GM10266 (cell line): ENCODE data around the gene DOCK11.

Experiments
- DNase-seq: peaks from one replicate; pipeline ENCODE4 v3.0.0; 2012; ENCODE audit errors: extremely low spot score
- TF ChIP-seq, protein P1 (sequence below): IDR thresholded peaks from 2 replicates; pipeline ENCODE4 v1.5.1; 2012; ENCODE audit warnings: mild to moderate bottlenecking, low read depth; ENCODE audit not compliant: control insufficient read depth, insufficient read depth; ENCODE audit errors: missing control alignments

DOCK11 gene

DNA sequence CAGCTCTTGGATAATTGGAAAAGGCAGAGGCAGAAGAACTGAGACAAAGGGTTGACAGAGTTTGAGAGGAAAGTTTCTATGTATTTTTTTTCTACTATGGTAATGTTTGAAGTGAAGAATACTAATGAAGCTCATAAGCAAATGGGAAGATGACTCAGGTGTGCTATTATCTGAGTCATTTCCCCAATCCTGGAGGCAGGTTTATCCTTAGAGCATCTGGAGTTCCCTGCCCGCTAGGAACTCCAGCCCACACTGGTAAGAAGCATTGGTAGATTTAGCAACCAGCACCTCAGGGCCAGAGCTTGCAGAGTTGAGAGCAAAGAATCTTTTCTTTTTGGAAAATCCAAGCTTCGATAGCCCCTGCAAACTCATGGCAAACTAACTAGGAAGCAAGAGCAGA lies 55.2 kb downstream of the DOCK11 start:
- no peak for DNase-seq
- TF ChIP-seq, protein P1, sequence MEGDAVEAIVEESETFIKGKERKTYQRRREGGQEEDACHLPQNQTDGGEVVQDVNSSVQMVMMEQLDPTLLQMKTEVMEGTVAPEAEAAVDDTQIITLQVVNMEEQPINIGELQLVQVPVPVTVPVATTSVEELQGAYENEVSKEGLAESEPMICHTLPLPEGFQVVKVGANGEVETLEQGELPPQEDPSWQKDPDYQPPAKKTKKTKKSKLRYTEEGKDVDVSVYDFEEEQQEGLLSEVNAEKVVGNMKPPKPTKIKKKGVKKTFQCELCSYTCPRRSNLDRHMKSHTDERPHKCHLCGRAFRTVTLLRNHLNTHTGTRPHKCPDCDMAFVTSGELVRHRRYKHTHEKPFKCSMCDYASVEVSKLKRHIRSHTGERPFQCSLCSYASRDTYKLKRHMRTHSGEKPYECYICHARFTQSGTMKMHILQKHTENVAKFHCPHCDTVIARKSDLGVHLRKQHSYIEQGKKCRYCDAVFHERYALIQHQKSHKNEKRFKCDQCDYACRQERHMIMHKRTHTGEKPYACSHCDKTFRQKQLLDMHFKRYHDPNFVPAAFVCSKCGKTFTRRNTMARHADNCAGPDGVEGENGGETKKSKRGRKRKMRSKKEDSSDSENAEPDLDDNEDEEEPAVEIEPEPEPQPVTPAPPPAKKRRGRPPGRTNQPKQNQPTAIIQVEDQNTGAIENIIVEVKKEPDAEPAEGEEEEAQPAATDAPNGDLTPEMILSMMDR: no peak

GRCh38 chrX:118551426-118551825 lies 55.8 kb downstream of the DOCK11 start:
- TF ChIP-seq, protein P1: no peak
- DNase-seq: no peak

GRCh38 chrX:118552121-118552900 lies 56.7 kb downstream of the DOCK11 start:
- no peak for DNase-seq
- TF ChIP-seq, protein P1: no peak

DNA sequence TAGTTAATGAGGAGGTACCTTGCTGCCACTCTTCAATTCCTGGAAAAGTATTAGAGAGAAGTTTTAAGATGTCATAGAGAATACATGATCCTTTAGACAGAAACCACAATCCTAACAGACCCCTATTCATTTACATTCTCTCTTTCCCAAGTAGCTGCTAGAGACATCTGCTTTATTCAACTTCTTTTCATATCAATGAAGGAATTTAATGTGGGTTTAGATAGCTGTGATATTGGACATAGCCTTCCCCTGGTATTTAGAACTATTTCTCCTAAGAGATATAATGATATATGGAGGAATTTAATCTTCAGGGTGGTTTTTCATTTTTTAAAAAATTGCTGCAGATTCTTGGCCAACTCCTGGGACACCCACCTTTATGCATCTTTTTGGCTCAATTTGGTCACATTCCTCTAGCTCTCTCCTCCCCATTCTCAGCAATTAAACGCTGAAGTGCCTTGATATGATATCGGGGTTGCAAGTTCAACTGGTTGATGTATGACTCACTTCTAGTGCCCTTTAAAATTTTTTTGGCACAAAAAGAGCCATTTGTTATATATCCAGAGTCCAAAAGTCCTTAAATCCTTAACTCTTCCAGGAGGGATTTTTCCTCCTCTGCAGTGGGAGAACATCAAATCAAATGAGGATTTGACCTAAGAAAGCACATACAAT lies 57.6 kb downstream of the DOCK11 start:
- TF ChIP-seq, protein P1: no peak
- DNase-seq: no peak

DNA sequence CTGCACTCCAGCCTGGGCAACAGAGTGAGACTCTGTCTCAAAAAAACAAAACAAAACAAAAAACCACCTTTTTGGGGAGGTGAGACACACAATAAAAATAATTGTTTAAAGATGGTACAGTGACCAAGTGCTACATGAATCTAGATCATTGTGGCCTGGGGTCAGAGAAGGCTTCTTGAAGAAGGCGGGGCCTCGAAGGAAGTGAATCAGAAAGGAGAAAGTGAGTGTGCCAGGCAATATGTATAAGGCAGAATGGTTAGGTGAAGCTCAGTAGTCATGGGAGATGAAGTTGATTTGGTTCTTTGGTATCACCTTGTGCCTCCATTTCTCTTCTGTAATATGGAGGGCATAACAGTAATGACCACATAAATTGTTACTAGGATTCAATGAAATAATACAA lies 58.9 kb downstream of the DOCK11 start:
- TF ChIP-seq, protein P1: no peak
- no peak for DNase-seq

- TF ChIP-seq, protein P1: no peak
- DNase-seq: no peak
Observed at GRCh38 chrX:118558926-118559325, 63.3 kb downstream of the DOCK11 start.

- DNase-seq: no peak
Observed at GRCh38 chrX:118560489-118560888, 64.9 kb downstream of the DOCK11 start.

More at GRCh38 chrX:118560489-118560888, 64.9 kb downstream of the DOCK11 start:
- TF ChIP-seq, protein P1: no peak
